OCI-LY1 (cell line): ENCODE results near the gene TMEM150C.

ENCODE experiments used
- EZH2 ChIP-seq: fragments of 200-600 bp; sonication (generic), shearing (Covaris generic); IDR thresholded peaks from 2 replicates; pipeline ENCODE4 v1.8.0; 2017; ENCODE audit warnings: borderline replicate concordance, mixed run types, mild to moderate bottlenecking, antibody characterized with exemption, low read length, moderate library complexity, mixed read lengths
- TF ChIP-seq, protein P1 (sequence below): fragments of 200-600 bp; sonication (generic), shearing (Covaris generic); IDR thresholded peaks from 2 replicates; pipeline ENCODE4 v1.5.1; 2017; ENCODE audit warnings: mild to moderate bottlenecking, antibody characterized with exemption, low read length, moderate library complexity, mixed read lengths

GRCh38 chr4:82467471-82467870, 94.3 kb downstream of the TMEM150C start:
- TF ChIP-seq, protein P1, sequence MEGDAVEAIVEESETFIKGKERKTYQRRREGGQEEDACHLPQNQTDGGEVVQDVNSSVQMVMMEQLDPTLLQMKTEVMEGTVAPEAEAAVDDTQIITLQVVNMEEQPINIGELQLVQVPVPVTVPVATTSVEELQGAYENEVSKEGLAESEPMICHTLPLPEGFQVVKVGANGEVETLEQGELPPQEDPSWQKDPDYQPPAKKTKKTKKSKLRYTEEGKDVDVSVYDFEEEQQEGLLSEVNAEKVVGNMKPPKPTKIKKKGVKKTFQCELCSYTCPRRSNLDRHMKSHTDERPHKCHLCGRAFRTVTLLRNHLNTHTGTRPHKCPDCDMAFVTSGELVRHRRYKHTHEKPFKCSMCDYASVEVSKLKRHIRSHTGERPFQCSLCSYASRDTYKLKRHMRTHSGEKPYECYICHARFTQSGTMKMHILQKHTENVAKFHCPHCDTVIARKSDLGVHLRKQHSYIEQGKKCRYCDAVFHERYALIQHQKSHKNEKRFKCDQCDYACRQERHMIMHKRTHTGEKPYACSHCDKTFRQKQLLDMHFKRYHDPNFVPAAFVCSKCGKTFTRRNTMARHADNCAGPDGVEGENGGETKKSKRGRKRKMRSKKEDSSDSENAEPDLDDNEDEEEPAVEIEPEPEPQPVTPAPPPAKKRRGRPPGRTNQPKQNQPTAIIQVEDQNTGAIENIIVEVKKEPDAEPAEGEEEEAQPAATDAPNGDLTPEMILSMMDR: no peak
- no peak for TF ChIP-seq EZH2
